Activated CD4-positive, alpha-beta T cell treated with anti-CD3 and anti-CD28 coated beads, Interleukin-10, Interleukin-2, amounts not matched to agents 100 ng/mL and 50 ng/mL, durations not matched to agents 16 hours and 8 hours (primary cell): ENCODE results near the gene TULP4.
"Not testable (repeated sequence)": the region's sequence is repeated elsewhere in the genome, so short reads cannot be mapped to it uniquely, and the experiment has no call there.

Source experiments
- DNase-seq: peaks from one replicate; pipeline ENCODE4 v3.0.0-alpha.2; 2020

Gene TULP4

DNA sequence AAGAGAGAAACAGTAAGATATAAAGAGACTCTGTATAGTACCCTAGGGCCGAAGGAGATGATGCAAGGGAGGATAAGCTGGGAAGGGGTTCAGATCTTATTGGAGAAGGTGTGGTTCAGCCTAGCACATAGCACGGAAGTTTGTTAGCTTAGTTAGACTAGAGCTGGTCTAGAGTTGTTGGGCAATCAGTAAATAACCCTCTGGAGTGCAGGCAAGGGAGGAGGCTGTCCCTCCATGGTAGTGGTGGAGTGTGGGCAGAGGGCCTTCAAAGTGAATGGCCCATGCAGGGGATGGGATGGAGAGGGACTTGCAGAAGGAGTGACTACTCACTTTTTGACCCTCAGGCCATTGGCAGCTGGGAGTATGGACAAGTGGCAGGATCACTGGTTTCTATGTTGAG is 20.0 kb downstream of the TULP4 start:
- DNase-seq: no peak

DNA sequence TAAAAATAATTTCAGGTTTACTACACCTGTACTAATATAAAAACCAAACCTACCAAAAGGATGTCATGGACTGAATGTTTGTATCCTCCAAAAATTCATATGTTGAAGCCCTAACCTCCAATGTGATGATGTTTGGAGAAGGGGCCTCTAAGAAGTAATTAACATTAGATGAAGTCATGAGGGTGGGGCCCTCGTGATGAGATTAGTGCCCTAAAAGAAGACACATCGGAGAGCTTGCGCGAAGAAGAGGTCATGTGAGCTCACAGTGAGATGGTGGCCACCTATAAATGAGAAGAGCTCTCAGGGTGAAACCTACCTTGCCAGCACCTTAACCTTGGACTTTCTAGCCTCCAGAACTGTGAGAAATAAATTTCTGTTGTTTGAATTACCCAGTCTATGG is 20.8 kb downstream of the TULP4 start:
- DNase-seq: no peak

DNA sequence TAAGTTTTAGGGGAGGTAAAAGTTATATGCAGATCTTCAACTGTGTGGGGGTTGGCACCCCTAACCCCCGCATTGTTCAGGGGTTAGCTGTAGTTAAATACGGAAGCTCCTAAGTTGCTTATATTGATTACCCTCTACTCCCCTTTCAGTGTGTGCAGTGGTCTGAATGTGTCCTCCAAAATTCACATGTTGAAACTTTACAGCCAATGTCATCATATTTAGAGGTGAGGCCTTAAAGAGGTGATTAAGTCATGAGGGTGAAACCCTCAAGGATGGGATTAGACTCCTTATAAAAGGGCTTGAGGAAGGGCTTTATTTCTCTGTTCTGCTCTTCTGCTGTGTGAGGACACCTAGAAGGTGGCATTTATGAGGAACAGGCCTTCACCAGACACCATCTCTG is 22.3 kb downstream of the TULP4 start:
- no peak for DNase-seq

DNA sequence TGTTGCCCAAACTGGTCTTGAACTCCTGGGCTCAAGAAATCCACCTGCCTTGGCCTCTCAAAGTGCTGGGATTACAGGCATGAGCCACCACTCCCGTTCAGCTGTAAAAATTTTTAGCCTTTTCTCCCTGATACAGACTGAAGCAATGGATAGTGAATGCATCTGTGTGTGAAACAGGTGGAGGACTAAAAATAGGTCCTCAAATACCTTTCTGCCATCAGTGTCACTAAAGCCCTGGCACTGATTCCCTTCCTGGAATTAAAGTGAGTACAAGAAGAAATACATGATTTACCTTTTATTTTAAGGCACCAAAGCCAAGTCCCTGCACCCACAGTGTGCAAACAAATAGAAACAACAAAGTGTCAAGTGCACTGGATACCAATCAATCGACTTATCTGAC is 25.1 kb downstream of the TULP4 start:
- no peak for DNase-seq

DNA sequence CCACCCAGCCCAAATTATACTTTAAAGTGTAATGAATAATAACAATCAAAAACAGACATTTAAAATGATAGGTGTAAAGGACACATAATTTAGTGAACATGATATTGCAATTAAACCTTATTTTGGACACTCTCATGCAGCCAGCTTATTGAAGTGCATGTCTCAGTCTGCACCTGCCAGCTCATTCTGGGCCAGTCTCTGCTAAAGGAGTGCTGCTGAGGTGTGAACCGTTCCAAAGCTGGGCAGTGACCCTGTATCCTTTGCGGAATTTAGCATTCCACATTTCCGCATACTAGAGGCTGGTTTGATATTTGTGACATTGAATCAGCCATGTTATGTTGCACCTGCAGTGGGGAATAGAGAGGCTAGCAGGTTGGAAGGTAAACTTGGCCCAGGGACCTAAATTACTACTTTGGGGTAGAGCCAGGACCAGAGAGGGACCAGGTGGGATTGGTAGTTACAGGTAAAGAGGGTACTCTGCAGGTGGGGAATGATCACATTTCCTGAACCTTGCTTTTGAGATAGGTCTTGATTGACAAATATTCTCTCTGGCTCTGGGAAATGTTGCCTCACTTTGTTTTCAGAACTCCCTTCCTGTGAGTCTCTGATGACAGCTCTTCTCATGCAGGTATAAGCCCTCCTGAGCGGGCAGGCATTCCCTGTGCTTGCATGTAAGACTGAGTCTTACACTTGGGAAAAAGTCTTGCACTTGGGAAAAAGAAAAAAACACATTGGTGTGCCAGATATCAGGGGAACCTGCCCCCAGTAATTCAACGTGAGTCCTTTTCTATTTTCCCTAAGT is 26.2 kb downstream of the TULP4 start:
- DNase-seq: no peak

DNA sequence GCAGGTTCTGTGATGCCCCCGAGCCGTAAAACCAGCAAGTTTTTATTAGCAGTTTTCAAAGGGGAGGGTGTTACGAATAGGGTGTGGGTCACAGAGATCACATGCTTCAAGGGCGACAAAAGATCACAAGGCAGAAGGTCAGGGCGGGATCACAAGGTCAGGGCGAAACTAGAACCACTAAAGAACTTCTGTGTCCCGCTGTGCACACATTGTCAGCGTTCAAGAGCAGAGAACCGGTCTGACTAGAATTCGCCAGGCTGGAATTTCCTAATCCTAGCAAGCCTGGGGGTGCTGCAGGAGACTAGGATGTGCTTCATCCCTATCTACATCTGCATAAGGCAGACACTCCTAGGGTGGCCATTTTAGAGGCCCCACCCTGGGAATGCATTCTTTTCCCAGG is 26.9 kb downstream of the TULP4 start:
- DNase-seq: not testable (repeated sequence)

DNA sequence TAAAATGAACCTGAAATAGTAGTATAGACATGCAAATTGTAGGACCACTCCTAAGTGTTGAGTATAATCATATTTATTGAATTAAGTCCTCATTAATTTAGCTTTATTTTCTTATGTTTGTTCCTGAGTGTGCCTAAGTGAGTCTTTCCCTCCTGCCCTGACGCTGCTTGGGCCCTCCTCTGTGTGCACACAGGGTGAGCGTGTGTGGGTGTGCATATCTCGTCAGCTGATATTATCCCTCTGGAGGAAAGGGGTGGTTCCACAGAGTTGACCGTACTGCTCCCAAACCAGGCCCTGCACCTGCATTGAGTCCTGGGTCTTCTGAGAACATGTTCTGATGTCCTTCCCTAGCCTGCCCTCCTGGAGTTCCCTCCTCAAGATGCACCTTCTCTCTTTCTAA is 28.0 kb downstream of the TULP4 start:
- DNase-seq: no peak

DNA sequence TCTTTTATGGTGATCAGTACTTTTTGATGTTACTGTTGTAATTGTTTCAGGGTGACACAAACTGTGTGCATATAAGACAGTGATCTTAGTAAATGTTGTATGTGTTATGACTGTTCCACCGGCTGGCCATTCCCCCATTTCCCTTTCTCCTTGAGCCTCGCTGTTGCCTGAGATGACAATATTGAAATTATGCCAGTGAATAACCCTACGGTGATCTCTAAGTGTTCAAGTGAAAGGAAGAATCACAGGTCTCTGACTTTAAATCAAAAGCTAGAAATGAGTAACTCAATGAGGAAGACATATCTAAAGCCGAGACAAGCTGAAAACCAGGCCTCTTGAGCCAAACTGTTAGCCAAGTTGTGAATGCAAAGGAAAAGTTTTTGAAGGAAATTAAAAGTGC is 32.3 kb downstream of the TULP4 start:
- peak; percentile 85 for DNase-seq

DNA sequence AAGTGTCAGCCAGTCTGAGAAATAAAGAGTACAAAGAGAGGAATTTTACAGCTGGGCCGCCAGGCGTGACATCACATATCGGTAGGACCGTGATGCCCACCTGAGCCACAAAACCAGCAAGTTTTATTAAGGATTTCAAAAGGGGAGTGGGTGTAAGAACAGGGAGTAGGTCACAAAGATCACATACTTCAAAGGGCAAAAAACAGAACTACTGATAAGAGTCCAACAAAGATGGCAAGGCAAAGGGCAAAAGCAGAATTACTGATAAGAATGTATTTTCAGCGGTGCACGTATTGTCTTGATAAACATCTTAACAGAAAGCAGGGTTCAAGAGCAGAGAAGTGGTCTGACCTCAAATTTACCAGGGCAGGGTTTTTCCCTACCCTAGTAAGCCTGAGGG is 33.2 kb downstream of the TULP4 start:
- not testable (repeated sequence) for DNase-seq

DNA sequence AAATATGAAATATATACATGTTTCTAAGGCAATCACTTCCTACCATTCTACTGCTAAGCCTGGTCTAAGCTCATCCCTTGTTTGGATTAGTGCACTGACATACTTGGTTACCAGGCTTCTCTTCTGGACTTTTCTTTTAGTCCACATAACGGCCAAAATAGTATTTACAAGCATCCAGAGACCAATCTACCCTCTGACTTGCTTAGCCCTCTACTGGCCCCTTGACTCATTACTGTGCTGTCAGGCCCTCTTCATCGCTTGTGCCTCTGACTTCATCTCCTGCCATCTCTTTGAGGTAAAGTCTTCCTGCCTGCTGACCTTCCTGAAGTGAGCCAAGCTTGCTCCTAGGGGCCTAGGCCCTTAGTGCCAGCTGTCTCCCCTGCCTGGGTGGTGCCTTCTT is 35.1 kb downstream of the TULP4 start:
- DNase-seq: no peak

DNA sequence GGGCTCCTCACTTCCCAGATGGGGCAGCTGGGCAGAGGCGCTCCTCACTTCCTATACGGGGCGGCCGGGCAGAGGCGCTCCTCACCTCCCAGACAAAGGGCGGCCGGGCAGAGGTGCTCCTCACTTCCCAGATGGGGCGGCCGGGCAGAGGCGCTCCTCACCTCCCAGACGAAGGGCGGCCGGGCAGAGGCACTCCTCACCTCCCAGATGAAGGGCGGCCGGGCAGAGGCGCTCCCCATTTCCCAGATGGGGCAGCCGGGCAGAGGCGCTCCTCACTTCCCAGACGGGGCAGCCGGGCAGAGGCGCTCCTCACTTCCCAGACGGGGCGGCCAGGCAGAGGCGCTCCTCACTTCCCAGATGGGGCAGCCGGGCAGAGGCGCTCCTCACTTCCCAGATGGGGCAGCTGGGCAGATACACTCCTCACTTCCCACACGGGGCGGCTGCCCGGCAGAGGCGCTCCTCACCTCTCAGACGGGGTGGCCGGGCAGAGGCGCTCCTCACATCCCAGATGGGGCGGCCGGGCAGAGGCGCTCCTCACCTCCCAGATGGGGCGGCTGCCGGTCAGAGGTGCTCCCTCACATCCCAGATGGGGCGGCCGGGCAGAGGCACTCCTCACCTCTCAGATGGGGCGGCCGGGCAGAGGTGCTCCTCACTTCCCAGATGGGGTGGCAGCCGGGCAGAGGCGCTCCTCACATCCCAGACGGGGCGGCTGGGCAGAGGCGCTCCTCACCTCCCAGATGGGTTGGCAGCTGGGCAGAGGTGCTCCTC is 36.7 kb downstream of the TULP4 start:
- DNase-seq: not testable (repeated sequence)

DNA sequence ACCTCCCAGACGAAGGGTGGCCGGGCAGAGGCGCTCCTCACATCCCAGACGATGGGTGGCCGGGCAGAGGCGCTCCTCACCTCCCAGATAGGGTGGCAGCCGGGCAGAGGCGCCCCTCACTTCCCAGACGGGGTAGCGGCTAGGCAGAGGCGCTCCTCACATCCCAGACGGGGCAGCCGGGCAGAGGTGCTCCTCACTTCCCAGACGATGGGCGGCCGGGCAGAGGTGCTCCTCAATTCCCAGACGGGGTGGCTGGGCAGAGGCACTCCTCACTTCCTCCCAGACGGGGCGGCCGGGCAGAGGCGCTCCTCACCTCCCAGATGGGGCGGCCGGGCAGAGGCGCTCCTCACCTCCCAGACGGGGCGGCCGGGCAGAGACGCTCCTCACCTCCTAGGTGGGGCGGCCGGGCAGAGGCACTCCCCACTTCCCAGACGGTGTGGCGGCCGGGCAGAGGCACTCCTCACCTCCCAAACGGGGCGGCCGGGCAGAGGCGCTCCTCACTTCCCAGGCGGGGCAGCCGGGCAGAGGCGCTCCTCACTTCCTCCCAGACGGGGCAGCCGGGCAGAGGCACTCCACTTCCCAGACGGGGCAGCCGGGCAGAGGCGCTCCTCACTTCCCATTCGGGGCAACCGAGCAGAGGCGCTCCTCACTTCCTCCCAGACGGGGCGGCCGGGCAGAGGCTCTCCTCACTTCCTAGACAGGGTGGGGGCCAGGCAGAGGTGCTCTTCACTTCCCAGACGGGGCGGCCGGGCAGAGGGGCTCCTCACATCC is 37.4 kb downstream of the TULP4 start:
- DNase-seq: not testable (repeated sequence)

DNA sequence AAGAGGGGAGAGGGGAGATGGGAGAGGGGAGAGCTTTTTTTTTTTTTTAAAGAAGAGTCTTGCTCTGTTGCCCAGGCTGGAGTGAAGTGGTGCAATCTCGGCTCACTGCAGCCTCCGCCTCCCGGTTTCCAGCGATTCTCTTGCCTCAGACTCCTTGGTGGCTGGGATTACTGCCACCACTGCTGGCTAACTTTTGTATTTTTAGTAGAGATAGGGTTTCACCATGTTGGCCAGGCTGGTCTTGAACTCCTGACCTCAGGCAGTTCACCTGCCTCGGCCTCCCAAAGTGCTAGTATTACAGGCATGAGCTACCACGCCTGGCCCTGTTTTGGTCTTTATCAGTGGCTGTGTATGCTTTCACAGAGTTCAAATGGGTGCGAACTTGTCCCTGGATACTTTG is 38.5 kb downstream of the TULP4 start:
- not testable (repeated sequence) for DNase-seq

DNA sequence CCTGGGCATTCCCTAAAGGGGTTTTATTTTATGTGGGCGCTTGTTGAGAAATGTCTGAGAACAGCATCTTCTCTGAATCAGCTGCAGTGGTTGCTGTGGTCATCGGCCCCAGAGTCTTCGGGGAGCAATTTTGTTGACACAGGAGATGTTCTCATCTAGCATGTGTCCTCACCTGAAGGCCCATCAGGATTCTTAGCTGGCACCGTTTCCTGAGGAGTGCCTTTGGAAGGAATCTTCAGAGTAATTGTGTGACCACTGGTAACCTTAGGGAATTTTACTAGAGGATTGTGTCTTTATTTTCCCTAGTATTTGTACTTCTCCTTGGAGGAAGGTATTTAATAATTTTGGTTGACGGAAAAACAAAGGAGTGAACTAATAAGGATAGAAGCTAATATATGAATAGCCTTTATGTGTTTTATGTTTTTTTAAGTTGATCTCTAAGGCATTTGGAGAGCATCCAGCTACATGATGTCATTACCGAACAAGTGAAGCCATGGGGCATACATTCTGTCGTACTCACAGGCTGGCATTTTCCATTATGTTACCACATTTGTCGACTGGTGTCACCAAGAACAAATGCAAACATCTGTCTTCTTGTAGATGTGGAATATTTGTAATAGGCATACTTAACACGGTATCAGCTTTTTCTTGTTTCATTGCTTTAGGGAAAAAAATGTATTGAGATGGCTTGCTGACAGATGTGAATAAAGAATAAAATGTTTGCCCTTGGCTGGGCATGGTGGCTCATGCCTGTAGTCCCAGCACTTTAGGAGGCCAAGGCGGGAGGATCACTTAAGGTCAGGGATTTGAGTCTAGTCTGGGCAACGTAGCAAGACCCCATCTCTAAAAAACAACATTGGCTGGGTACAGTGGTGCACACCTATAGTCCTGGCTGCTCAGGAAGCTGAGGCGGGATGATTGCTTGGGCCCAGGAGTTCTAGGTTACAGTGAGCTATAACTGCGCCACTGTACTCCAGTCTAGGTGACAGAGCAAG is 41.9 kb downstream of the TULP4 start:
- DNase-seq: no peak

DNA sequence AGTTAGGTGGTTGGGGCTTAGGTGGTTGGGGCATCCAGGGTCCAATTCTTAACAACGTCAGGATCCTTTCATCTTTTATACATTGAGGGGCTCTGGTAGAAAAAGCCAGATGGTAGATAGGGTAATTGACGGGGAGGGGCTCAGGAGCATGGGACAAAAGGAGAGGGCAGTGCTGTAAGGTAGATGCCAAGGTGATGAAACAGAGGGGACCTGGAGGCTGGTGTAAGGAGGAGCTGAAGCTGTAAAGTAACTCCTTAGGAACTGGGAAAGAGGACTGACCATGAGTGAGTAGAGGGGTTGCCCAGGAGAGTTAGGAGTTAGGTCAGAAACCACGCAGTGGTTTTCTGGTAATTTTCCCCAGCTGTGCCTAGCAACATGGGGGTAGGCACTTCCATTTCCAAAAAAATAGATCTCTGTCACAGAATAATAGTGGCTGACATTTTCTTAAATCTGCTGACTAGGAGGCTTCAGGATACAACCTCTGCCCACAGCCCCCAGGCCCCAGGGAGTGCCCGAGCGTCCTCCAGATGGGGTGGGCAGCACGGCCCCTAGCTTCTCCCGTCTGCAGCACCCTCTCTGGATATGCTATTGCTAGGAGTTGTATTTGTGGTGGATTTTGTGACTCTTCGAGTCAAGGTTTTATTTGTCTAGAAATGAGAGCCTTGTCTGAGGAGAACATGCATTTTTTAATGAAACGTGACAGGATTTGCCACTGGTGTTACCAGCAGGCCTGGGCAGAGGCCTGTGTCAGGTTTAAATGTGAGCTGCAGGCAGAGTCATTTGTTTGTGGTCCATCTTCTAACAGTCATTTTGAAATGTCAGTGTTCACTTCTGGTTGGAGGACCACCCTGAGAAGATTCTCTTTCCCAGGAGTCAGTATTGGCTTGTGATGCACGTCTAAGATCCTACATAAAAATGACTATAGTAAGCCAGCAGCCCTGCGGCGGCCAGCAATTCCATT is 44.6 kb downstream of the TULP4 start:
- DNase-seq: no peak

DNA sequence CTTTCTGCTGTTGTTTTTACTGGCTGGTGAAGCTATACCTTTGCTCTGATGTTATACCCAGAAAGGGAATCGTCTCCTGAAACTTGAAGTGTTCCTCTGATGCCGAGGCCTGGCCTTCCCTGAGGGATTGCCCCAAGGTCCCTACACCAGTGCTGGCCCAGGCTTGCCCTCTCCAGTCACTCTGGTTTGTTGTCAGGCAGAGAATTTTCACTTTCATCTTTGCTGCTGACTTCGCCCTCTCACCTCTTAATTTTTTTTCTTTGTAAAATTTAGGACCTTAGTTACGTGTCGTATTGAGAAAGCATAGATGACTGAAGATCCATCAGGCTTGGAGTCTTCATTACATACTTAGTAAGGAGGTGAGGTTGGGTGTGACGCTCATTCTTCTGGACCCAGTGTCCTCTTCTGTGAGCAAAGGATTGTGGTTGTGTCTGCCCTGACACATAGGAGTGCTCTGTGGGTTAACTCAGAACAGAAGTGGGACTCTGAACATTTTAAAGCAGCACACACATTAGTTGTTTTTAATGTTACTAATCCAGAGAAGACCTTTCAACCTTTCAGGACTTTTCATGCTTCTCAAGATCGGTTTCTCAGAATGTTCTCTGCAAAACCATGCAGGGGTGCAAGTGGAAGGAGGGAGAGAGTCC is 45.4 kb downstream of the TULP4 start:
- DNase-seq: peak; percentile 47

DNA sequence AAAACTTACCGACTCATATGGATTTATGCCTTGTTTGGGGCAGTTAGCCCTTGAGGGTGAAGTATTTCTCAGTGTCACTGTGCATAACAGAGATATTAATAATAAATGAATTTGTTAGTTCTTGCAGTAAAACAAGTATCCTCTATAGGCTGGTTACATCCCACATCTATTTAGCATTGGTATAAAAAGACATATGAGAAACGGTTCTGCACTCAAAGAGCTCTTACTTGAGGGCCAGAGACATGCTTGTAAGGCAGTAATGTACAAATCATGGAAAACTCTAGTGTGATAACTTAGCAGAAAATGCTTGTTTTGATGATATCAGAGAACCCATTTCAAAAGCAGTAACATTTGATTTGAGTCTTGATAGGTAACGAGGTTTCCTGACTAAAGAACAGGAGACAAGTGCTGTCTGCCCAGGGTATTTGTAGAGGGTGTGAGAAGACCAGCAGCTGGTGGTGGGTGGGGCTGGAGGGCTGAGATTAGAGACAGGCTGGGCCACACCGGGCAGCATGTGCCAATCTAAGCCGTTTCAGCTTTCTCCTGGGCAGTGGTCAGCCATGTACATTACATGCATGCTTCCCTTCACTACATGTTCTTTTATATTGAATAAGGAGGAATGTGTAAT is 46.3 kb downstream of the TULP4 start:
- no peak for DNase-seq

DNA sequence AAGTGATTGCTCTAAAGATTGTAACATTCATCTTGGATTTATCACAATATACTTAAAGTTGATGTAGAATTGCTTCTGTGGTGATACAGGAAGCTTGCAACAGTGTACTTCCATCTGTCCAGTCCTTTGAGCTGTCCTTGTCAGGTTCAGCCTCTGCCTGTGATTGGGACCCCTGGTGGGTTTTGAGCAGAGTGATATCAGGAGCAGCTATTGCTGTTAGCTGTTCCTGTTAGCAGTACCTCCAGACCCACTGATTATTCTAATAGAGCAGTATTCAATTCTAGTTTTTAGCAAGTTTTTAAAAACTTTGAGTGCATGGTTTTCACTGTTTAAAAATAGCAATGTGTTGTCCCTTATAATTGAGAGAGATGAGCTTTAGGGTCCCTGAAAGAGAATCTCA is 48.8 kb downstream of the TULP4 start:
- no peak for DNase-seq

DNA sequence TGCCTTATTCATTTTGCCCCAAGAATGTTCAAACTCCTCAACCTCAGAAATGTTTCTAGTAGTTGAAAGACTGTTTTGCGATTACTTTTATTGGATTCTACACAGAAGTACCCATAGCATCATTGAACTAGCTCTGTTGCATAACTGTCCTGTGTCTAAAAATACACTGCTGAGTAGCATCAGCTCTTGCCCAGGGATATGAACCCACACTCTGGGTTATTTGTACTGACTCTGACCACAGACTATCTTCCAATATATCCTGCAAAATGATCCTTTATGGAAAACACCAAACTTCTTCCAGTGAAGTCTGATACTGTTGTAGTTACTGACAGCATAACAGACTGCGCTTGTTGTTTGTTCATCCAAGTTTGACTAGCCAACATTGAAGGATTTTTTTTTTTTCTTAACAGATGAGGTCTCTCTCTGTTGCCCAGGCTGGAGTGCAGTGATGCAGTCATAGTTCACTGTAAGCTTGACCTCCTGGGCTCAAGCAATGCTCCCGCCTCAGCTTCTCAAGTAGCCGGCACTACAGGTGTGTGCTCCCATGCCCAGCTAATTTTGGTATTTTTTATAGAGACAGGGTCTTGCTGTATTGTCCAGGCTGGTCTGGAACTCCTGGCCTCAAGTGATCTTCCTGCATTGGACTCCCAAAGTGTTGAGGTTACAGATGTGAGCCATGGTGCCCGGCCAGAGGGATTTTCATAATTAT is 49.9 kb downstream of the TULP4 start:
- no peak for DNase-seq
